GM15510 (cell line): ENCODE data around the gene PCCA.

Source experiments
- POLR2A ChIP-seq: IDR thresholded peaks from 3 replicates; pipeline ENCODE4 v1.6.1; 2011; ENCODE audit warnings: borderline replicate concordance; ENCODE audit not compliant: insufficient read length; ENCODE audit errors: extremely low read depth

The PCCA gene

DNA sequence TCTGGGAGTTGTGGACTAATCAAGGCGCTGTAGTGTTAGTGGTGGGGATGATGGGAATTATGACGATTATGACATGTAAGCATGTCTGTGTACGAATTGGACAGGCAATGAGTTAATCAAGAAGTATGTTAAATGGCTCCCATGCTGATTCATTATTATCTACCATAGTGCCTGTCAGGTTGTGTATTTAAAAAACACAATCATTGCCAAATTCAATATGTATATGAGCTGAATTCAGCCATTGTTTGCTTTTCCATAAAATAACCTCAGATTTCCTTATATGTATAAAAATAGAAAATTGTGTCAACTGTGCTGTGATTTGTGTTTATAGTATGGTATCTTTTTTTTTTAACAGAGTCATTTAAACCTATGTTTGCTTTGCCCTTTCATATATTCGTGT lies 37.1 kb downstream of the PCCA start:
- no peak for TF ChIP-seq POLR2A

DNA sequence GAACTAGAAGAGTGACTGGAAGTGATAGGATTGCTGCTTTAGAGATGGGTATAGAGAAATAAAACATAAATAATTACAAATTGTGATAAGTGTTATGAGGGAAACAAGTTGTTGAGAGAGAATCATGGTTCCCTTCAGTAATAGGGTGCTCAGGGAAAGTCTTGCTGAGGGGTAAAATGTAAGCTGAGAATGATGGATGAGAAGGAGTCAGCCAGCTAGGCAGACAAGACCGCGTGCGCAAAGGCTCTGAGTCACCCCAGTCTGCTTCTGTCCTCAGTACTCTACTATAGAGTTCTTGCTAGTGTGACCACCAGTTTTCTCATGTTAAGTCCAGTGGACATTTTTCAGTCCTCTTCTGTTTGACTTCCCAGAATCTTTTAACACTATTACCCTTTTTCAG lies 39.5 kb downstream of the PCCA start:
- TF ChIP-seq POLR2A: no peak

GRCh38 chr13:100128838-100129237 lies 39.9 kb downstream of the PCCA start:
- TF ChIP-seq POLR2A: no peak

- no peak for TF ChIP-seq POLR2A
Observed at GRCh38 chr13:100129605-100130004, 40.7 kb downstream of the PCCA start.

DNA sequence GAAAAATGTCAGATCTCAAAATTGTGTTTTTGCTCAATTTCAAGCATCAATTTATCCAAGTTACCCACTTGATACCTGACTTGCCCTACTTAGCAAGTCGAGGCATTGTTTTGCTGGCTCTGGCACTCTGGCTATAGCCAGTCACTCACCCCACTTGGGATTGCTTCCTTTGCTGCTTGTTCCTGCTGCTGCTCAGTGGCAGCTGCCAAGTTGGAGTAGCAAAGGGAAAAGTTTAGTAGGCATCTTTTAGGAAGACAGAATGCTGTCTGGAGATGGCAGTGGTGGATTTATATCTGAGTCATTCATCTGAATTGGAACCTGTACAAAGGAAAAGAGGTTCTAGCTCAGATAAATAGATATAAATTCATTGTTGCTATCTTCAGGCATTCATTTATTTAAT lies 41.2 kb downstream of the PCCA start:
- no peak for TF ChIP-seq POLR2A

GRCh38 chr13:100130930-100131511 lies 42.1 kb downstream of the PCCA start:
- no peak for TF ChIP-seq POLR2A

DNA sequence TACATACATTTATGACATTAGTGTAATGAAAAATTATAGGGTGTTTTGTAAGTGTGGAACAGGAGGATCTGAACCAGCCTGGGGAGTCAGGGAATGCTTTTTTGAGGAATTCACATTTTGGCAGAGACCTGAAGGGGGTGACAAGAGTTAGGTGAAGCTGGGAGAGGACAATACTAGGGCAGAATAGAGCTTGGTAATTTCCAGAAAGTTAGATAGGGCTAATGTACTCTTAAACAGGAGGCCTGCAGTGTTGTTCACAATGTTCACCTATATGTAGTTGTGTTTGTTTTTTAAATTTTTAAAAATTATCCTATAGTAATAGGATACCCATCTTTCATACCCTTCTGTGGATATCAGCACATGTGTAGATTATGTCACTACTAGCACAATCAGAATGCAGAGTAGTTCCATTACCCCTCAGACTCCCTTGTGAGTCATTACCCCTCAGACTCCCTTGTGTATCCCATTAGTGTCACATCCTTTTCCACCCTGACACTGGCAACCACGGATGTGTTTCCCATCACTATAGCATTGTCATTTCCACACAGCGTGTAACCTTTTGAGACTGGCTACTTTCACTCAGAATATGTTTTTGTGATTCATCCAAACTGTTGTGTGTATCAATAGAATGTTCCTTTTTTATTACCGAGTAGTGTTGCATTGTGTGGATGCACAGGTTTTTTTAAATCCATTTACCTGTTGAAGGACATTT lies 43.1 kb downstream of the PCCA start:
- TF ChIP-seq POLR2A: no peak

- no peak for TF ChIP-seq POLR2A
Observed at GRCh38 chr13:100138859-100139491, 50.1 kb downstream of the PCCA start.

DNA sequence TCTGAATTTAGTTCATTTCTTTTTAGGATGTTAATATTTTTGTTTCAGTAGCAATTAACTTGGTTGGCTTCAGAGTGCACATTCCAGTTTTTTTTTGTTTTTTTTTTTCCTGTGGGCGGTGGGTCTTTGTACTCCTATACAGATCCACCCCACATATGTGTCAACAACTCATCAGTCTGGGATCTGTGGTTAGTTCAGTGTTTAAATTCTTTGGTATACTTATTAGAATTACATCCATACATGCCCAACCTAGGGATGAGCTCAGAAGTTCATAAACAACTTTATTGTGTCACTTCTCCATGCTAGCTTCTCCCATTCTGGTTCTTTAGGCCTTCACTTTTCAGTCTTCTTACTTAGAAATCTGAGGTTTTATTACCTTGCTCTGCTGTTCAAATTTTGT lies 50.9 kb downstream of the PCCA start:
- no peak for TF ChIP-seq POLR2A

DNA sequence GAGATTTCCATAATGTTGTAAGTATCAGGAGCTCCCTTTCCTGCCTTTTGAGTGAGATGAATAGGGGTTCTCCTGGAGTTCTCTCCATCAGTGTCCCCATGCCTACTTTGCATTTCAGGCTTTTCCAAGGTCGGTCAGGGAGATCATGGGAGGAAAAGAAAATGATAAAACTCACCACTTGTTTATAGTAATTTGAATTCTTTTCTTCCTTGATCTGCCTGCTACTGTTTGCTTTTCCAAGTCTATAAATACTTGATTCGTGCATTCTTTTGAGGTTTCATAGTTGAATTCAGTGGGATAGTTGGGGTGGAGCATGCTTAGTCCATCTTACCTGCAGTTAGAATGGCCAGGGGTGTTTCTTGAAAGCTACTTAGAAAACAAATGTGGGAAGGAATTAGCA lies 51.5 kb downstream of the PCCA start:
- no peak for TF ChIP-seq POLR2A

DNA sequence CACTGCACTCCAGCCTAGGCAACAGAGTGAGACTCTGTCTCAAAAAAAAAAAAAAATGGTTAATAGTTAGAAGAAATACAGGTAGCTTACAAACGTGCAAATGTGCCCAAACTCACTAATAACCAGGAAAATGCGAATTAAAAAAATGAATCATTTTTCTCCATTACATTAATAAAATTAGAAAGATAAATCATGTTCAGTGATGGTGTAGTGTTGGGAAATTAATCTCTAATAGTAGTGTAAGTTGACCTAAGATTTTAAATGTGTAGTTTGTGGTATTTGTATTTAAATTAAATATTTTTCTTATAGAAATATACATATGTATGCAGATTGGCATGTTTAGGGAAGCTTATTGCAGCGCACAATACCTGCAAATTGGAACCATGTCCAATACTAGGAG lies 57.6 kb downstream of the PCCA start:
- no peak for TF ChIP-seq POLR2A

GRCh38 chr13:100147825-100148224 lies 58.9 kb downstream of the PCCA start:
- TF ChIP-seq POLR2A: no peak

- no peak for TF ChIP-seq POLR2A
Observed at GRCh38 chr13:100148422-100148821, 59.5 kb downstream of the PCCA start.

- TF ChIP-seq POLR2A: no peak
Observed at GRCh38 chr13:100149389-100149788, 60.5 kb downstream of the PCCA start.

- TF ChIP-seq POLR2A: no peak
Observed at GRCh38 chr13:100154842-100155416, 66.0 kb downstream of the PCCA start.

GRCh38 chr13:100156788-100157187 lies 67.9 kb downstream of the PCCA start:
- TF ChIP-seq POLR2A: no peak
